Activated T-cell treated with anti-CD3 and anti-CD28 coated beads, Interleukin-2, amount 50 U/mL, for 48 hours (primary cell): ENCODE results near the gene SH3PXD2B.

Experiments
- DNase-seq, 2 experiments: peaks; one replicate each; pipeline ENCODE4 v3.0.0-alpha.2; 2020

The SH3PXD2B gene

DNA sequence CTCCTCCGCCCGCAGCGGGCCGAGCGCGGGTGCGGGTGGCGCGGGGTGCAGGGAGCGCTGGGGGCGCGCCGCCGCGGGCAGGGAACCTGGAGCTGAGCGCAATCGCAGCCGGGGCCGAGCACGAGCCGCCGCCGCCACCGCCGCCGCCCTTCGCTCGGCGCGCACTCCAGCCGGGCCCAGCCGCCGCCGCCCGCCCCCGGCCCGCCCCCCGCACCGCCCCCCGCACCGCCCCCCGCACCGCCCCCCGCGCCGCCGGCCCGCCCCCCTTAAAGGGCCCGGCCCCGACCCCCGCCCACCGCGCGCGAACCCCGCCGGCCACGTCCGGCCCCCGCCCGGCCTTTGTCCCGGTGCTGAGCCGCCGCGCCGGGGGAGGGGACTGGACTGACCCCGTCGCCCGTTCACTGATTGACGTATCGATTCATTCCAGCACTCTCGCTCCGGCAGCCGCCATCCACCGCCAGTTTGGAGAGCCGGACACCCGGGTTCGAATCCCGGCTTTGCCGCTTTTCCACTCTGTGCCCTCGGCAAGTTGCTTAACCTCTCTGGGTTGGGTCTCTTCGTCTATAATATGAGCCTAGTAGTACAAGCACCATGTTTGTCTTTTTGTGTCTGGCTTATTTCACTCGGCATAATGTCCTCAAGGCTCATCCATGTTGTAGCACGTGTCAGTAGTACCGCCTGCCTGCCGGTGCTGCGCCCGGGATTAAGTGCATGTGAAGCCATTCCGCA lies at the start of gene SH3PXD2B:
TSS of gene SH3PXD2B (minus strand) at position 168 of the 729 bp plus-strand sequence. CDS start 173 bp downstream, outside the sequence.
- peak; percentile 47 to 58 for DNase-seq

DNA sequence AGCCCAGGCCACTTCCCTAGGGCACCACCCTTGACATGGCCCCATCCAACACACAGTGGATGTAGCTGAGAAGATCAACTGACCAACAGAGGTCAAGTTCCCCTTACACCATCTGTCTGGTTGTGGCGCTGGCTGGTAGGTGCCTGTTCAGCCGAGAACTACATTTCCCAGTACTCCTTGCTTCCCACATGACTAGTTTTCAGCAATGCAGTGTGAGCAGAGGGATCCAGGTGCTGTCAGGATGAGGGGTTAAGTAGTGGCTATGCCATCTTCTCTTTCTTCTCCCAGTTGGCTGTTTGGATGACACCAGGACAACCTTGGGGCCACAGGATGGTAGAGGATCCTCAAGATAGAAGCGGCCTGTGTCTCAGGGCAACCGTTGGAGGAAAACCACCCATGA lies 48.6 kb upstream of the SH3PXD2B start:
- DNase-seq: no peak

DNA sequence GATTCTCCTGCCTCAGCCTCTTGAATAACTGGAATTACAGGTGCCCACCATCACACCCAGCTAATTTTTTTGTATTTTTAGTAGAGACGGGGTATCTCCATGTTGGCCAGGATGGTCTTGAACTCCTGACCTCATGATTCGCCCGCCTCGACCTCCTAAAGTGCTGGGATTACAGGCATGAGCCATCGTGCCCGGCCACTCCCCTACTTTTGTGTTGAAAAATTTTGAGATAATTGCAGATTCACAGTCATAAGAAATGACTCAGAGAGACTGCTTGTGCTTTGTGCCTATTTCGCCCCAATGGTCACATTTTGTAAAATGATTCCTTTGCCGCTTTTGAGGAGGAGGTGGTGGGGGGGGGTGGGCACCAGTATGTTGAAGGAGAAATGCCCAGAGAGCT lies 48.1 kb upstream of the SH3PXD2B start:
- no peak for DNase-seq

DNA sequence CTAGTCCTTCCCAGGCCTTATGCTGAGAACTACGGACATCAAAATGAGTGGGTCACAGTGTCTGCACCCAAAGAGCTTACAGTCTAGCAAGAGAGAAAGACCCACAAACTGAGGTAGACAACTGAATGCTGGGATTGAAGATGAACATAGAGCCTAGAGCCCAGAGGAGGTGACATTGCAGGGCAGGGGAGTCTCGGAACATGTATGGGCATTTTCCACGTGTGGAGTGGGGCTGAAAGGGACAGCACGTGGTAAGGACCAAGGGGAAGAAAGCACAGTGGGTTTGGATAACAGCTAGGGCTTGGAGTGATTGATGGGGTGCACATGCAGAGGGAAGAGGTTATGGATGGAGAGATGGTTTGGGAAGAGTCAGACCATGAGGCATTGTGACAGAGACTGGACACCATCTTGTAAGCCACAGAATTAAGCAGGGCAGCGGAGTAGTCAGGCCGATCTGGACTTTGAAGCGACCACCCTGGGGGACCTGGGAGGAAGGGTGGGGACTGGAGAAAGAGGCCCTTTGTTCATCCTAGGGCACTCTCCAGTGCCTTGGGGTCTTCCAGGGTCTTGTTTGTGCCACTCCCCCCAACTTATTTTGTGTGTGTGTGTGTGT lies 47.5 kb upstream of the SH3PXD2B start:
- DNase-seq: no peak

DNA sequence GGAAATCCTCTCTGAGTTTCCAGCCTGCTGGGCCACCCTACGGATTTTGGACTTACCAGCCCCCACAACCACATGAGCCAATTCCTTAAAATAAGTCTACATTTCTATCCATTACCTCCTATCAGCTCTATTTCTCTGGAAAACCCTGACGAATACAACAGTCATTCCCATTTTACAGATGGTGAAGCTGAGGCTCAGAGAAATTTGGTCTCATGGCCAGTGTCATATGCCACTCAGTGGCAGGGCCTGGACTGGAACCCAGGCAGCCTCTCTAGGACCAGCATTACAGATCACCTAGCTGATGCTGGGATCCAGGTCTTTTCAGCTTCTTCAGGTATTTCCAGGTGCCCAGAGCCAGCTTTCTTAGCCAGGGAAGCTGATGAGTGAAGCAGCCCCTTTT lies 45.0 kb upstream of the SH3PXD2B start:
- DNase-seq: no peak

DNA sequence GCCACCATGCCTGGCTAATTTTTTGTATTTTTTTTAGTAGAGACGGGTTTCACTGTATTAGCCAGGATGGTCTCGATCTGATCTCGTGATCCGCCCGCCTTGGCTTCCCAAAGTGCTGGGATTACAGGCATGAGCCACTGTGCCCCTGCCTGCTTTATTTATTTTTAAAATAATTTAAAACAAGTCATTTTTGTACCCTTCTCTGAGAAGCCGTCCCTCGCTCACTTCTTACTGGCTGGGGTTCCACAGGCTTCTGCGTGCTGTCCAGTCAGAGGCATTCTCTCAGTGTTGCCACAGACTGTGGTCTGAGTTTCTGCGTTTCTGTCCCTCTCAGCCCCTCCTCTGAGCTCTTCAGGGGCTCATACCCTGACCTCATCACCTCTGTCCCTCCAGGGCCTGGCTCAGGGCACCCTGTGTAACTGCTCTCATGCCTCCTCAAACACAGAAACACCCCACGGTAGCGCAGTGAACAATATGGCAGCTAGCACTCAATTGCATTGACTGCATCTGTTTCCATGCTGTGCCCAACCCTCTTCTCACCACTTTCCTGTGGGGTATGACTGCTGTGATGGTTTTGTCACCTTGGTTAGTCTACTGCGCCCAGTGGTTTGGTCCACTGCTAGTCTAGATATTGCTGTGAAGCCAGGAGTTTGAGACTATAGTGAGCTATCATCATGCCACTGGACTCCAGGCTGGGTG lies 44.3 kb upstream of the SH3PXD2B start:
- no peak for DNase-seq

DNA sequence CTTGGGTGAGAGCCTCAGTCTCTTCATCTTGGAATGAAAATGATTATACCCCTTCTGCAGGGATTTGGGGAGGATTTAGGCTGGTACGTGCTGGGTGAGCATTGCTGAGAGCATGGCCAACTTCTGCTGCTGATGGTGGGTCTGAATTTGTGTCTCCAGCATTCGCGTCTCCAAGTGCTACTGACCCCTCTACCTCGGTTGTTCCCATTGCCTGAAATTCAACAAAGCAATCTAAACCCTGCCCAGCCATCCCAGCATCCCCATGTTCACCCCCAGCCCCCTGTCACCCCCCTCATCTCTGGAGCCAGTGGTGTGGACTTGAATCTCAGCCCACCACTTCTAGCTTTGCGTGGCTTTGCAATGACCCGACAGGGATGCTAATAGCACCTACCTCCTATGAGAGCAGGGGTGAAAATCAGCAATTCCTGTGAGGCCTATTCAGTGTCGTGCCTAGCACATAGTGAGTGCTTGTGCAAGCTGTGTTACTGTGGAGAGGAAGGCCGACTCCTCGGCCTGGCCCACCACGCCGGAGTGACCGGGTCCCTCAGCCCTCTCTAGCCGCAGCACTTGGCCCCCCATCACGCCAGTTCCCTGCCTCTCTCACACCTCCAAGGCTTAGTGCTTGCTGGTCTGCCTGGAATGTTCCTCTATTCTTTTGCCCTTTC lies 43.4 kb upstream of the SH3PXD2B start:
- no peak for DNase-seq

DNA sequence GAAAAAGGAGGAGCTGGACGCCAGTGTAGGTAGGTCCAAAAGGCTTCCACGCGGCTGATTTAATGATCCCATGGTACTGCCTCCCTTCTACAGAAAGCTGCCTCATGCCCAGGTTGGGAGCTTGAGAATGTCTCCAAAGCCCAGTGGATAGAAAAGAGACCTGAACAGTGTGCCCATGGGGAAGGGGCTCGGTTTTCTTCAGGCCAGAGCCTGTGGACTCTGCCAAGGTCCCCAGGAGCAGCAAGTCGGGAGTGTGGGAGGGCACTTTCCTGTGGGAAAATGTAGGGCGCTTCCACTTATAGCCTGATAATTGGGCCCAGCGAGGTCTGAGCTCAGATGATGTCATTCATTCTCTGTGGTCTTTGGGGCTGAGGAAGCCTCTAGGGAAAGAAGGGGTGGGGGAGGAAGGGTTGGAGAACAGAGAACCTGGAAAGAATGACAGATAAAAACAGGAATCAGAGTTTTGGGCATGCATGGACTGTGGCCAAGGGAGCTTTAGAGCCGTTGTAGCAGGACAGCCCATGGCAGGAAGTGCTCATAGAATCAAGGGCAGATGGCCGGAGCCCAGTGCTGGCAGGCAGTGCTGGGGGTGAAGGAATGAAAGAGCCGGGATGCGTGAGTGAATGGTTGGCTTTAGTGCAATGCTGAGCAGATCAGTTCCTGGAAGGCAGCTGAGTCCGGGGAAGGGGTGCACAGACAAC lies 42.5 kb upstream of the SH3PXD2B start:
- DNase-seq: no peak

DNA sequence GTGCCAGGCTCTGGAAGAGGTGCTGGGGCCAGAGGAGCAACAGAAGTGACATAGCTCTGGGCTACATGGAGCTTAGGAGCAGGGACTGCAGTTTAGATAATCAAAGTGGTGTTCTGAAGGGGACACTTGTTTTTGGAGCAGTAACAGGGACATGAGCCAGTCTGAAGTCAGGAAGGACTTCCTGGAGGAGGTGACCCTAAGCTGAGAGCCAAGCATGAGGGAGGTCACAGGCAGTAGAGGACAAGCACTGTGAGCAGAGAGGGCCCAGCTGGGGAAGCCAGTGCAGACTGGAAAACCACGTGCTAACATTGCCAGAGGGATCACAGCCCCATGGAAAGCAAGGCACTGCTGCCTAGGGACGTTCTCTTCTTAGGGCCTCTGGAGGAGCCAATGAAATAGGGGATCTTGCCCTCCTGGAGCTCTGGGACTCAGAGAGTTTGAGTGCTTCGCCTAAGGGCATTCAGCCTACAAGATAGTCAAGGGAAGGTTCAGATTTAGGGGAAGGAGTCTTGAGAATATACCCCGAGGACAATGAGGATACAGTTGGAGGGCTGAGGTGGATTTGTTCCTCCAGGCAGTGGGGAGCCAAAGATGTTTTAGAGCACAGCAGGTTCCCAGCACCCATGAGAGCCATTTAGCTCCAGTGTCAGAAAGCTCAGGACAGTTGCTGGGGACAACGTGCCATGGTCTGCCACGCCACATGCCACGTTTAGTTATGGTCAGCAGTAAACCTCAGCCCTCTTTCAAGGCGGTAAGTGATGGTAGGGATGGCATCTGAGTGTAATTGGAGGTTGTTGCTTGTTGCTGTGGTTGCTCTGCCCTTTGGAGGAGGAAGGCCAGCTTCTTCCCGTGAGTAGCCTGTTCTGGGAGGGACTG lies 40.5 kb upstream of the SH3PXD2B start:
- DNase-seq: no peak

DNA sequence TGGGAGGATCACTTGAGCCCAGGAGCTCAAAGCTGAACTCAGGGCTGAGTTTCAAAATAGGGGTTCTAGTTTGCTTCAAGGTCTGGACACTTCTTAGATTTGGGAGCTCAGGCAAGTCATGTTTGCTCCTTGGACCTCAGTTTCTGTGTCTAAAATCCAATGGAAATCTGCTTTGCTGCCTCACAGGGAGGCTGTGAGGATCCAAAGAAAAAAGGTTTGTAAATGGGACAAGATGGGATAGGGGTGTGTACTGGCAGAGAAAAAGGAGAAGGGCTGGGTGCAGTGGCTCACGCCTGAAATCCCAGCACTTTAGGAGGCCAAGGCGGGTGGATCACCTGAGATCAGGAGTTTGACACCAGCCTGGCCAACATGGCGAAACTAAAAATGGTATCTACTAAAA lies 39.6 kb upstream of the SH3PXD2B start:
- DNase-seq: no peak

DNA sequence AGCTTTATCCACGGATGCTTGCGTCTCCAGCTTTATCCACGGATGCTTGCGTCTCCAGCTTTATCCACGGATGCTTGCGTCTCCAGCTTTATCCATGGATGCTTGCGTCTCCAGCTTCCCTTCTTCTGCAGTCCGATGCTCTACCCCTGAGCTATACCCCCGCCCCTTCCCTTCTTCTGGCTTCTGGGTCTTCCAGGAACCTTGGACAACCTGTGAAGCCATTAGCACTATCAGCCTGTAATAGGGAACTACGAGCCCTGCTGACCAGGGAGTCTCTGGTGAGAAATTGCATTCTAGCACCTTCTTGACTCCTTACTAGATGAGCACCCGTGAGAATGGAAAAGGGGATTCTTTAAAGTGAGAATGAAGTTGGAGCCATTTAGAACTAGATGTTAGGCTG lies 39.1 kb upstream of the SH3PXD2B start:
- DNase-seq: no peak

DNA sequence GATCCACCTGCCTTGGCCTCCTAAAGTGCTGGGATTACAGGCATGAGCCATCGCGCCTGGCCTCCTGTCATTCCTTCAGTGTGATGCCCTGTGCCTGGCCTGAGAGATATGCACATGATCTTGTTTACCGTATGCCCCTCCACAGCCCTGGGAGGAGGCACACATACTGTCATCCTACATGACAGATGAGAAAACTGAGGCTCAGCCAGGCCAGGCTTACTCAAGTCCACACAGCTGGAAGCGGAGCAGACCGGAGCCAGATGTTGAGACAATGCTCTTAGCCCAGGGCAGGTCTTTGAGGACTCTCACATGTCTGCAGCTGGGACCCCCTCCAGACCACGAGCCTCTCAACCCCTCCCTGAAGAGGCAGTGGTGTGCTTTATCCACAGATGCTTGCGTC lies 38.7 kb upstream of the SH3PXD2B start:
- DNase-seq: no peak

DNA sequence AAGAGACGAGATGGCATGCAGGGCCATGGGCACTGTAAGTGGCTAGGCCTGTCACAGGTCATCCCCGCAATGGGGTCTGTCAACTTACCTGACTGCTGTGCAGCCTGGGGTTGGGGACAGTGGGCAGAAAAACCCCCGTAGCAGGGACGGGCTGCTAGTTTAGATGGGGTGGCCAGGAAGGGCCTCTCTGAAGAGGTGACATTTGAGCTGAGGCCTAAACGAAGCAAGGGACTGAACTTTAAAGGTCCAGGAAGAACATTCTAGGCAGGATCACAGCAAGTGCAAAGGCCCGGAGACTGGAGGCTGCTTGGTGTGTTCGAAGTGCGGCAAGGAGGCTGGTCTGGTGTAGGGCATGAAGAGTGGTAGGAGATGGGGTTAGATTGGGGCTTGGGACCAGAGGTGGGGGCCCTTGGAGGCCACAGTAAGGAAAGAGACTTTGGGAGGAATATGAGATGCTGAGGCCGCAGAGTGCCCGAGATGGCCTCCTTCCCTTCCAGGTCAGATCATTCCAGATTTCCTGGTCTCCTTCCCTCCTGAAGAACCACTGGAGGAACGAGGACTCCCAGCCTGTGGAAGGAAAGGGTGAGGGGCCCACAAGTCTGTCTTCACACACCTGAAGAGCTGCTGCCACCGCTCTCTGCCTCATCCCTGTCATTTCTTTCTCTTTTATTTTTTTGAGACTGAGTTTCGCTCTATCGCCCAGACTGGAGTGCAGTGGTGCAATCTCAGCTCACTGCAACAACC lies 37.9 kb upstream of the SH3PXD2B start:
- no peak for DNase-seq

DNA sequence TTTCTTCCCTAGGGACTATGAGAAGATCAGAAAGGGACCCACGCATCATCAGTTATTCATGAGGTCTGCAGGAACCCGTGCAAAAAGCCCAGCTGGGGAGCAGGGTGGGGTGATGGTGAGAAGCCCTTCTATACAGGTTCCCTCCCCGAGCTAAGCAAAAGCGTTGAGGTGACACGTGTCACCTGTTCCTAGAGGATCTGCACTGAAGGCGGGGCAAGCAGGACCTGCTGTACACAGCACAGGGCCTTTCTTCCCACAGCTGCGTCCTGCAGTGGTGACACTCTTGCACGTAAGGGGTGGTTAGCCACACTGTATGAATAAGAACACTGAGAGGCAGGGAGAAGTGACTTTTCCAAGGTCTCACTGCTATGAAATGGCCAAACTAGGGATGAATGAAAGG lies 37.2 kb upstream of the SH3PXD2B start:
- no peak for DNase-seq

DNA sequence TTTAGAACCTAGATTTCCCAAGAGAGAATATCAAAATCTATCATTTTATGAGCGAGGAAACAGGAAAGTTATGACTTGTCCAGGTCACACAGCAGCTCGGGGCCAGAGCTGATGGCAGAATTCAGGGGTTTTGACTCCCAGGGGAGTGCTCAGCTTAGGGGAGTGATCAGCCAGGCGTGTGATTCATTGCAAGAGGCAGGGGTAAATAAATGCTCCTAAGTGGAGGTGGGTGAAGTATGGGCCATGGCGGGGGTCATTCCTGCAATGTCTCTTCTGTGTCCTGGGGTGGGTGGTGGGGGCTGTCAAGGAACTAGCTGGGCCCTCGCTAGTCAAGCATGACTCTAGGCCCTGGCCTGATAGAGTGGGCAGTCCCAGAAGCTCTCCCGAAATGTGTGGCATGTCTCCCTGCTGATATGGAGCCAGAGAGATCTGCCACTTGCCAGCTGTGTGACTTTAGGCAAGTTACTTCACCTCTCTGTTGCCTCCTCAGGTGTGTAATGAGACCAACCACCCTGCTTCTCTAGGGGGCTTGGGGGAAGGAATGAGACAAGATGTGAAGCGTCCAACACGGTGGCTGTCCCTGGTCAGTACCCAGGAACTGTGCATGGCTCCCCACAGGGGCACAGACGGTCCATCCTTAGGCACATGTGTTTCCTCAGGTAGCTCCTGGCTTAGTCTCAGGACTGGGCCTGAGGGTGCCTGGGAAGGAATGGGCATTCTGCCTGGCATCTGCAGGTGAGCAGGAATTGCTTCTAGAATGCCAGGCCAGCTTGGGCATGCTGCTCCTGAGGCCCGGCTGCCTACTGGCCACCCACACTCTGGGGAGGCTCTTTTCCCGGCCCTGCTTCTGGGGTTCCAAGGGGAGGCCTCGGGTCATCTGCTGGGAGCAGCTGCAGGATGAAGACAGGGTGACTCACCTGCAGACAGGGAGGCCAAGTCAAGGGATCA lies 36.5 kb upstream of the SH3PXD2B start:
- DNase-seq: no peak

DNA sequence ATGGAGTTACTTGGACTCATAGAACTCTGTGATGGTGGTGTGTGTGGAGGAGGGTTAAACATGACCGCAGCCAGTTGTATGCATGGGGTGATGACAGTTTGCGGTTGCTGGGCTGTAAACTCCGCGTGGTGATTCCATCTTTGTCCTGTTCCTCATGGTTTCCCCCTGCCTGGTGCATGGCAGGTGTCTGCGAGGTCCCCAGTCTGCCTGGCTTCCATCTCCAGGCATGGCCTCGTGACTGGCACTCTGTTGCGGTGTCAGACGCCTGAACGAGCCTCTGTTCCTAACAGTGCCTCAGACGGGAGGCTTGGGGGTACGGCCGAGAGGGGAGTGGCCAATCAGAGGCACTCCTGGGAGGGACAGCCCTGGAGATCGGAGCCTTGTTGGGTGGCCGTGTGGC lies 33.9 kb upstream of the SH3PXD2B start:
- no peak for DNase-seq

DNA sequence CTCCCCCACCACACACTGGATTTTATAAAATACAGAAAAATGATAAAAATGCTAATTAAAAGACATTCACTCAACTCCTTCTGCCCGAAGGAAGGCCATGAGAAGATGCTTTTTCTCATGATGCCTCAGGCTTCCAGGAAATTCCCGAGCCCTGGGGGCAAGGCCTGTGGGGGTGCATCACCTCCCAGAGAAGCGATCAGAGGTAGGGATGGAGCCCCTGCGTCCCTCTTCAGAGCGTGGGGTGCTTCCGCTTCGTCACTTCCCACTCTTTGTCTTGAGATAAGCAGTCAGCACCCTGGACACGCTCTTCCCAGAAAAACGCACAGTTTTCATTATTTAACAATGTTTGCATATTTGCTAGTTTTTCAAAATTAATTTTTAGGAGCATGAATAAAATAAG lies 33.3 kb upstream of the SH3PXD2B start:
- no peak for DNase-seq

DNA sequence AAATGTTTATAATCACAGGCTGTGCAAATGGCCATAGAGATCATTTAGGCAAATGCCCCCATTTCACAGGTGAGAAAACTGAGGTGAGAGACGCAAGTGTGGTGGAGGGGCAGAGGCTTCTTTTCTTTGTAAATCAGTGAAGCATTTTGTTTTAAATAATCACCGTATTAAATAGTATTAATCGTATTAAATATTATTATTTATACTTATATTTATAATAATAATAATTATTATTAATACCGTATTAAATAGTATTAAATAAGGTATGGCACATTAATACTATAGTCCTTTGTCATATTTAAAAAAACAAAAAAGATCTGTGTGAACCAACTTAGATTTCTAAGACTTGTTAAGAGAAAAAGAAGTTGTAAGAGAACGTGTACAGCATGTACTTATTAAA lies 32.6 kb upstream of the SH3PXD2B start:
- DNase-seq: no peak

DNA sequence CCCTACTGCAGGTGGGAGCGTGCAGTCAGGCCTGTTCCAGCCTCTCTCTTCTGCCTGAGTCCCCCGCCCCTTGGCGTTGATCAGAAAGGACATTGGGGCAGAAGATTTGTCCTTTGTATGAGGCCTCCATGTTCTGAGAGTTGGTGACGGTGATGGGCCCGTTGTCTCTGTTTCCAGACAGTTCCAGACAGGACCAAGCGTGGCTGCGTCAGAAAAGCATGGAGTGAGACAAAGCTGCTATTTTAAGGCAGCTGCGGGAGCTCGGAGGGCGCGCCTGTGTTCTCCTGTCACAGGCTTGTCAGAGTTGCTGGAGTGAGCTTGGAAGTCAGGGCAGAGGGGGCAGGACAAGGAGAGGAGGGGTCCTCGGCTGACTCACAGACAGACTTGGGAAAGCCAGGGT lies 32.1 kb upstream of the SH3PXD2B start:
- DNase-seq: no peak
